HG03521 (cell line): ENCODE data around the gene AZGP1.
"Not testable (repeated sequence)": the region's sequence is repeated elsewhere in the genome, so short reads cannot be mapped to it uniquely, and the experiment has no call there.

Experiments
- ATAC-seq: cut with Tn5 transposase; IDR thresholded peaks from one replicate; pipeline ENCODE4 v1.9.1; 2021; ENCODE audit warnings: mild to moderate bottlenecking, moderate library complexity; ENCODE audit not compliant: unreplicated experiment

The AZGP1 gene

GRCh38 chr7:99953649-99954048, 22.2 kb downstream of the AZGP1 start:
- no peak for ATAC-seq

- ATAC-seq, result not testable (repeated sequence)
Measured at GRCh38 chr7:99952649-99953048, 23.2 kb downstream of the AZGP1 start.

GRCh38 chr7:99950819-99951218, 25.0 kb downstream of the AZGP1 start:
- ATAC-seq, result not testable (repeated sequence)

- no peak for ATAC-seq
Measured at GRCh38 chr7:99949645-99950228, 26.1 kb downstream of the AZGP1 start.

- ATAC-seq, result no peak
Measured at GRCh38 chr7:99947608-99948007, 28.2 kb downstream of the AZGP1 start.

GRCh38 chr7:99944497-99945070, 31.2 kb downstream of the AZGP1 start:
- ATAC-seq, result no peak

GRCh38 chr7:99943641-99944496, 32.0 kb downstream of the AZGP1 start:
- ATAC-seq, result no peak

- ATAC-seq, result no peak
Measured at GRCh38 chr7:99938296-99938695, 37.5 kb downstream of the AZGP1 start.

- ATAC-seq, result not testable (repeated sequence)
Measured at GRCh38 chr7:99935009-99935408, 40.8 kb downstream of the AZGP1 start.

GRCh38 chr7:99930376-99930775, 45.5 kb downstream of the AZGP1 start:
- ATAC-seq, result no peak

GRCh38 chr7:99929730-99930053, 46.1 kb downstream of the AZGP1 start:
- no peak for ATAC-seq

GRCh38 chr7:99928994-99929729, 46.7 kb downstream of the AZGP1 start, which contains the start of gene GJC3:
GJC3 (minus strand) TSS chr7:99929620; CDS start chr7:99929620, 0 bp downstream.
- no peak for ATAC-seq

GRCh38 chr7:99928188-99928587, 47.6 kb downstream of the AZGP1 start:
- ATAC-seq, result no peak

GRCh38 chr7:99927536-99927935, 48.3 kb downstream of the AZGP1 start:
- ATAC-seq, result no peak

GRCh38 chr7:99926321-99926720, 49.5 kb downstream of the AZGP1 start:
- ATAC-seq, result no peak

GRCh38 chr7:99923200-99923599, 52.6 kb downstream of the AZGP1 start:
- ATAC-seq, result no peak

- ATAC-seq, result no peak
Measured at GRCh38 chr7:99920149-99920548, 55.7 kb downstream of the AZGP1 start.

- ATAC-seq, result no peak
Measured at GRCh38 chr7:99919814-99920112, 56.1 kb downstream of the AZGP1 start.

GRCh38 chr7:99918959-99919813, 56.6 kb downstream of the AZGP1 start, which contains the start of gene TRIM4:
TRIM4 (minus strand) TSS chr7:99919530; CDS start chr7:99919401, 129 bp downstream.
- ATAC-seq, result peak; percentile 96
